ENCODE data around the gene GATAD2B.

GATAD2B gene

GRCh38 chr1:153939476-153939875 is 16.7 kb upstream of the GATAD2B start:
- no peak for DNase-seq (ENCODE audit: low read depth, low spot score)
- no peak for TF ChIP-seq EZH2 (IDR thresholded peaks at IDR 0.05)
- TF ChIP-seq POLR2AphosphoS5 (IDR thresholded peaks at IDR 0.05; ENCODE audit: borderline replicate concordance, low read depth, low read length), result no peak
- TF ChIP-seq FOXP2 (optimal IDR thresholded peaks at IDR 0.05; ENCODE audit: control extremely low read depth, extremely low read length, insufficient read depth), result no peak
- Histone ChIP-seq H3K9me3 (ENCODE audit: low read depth, low read length) (no peaks in the 10 kb centered on the region), H3K4me3 (no peak overlapping the region), H3K27ac (no peak overlapping the region), H3K9ac (ENCODE audit: insufficient read length) (no peak overlapping the region), H3K36me3 (ENCODE audit: insufficient read depth, low read length) (peaks cover 15% of the 10 kb centered on the region; the same call in 1 of the 2 replicates)

GRCh38 chr1:153938996-153939395 is 16.2 kb upstream of the GATAD2B start:
- no peak for DNase-seq (ENCODE audit: low read depth, low spot score)
- no peaks in the 10 kb centered on the region for H3K9me3 ChIP-seq (ENCODE audit: low read depth, low read length)
- H3K27ac ChIP-seq, result no peak overlapping the region
- peaks cover 15% of the 10 kb centered on the region; the same call in 1 of the 2 replicates for H3K36me3 ChIP-seq (ENCODE audit: insufficient read depth, low read length)
- no peak overlapping the region for H3K9ac ChIP-seq (ENCODE audit: insufficient read length)
- no peak overlapping the region for H3K4me3 ChIP-seq
- no peak for TF ChIP-seq POLR2AphosphoS5 (IDR thresholded peaks at IDR 0.05; ENCODE audit: borderline replicate concordance, low read depth, low read length)
- no peak for TF ChIP-seq FOXP2 (optimal IDR thresholded peaks at IDR 0.05; ENCODE audit: control extremely low read depth, extremely low read length, insufficient read depth)
- no peak for TF ChIP-seq EZH2 (IDR thresholded peaks at IDR 0.05)

GRCh38 chr1:153937331-153937730 is 14.6 kb upstream of the GATAD2B start:
- TF ChIP-seq POLR2AphosphoS5 (IDR thresholded peaks at IDR 0.05; ENCODE audit: borderline replicate concordance, low read depth, low read length) (no peak), EZH2 (IDR thresholded peaks at IDR 0.05) (no peak), FOXP2 (optimal IDR thresholded peaks at IDR 0.05; ENCODE audit: control extremely low read depth, extremely low read length, insufficient read depth) (no peak)
- DNase-seq (ENCODE audit: low read depth, low spot score), result no peak
- H3K27ac ChIP-seq, result no peak overlapping the region
- H3K36me3 ChIP-seq (ENCODE audit: insufficient read depth, low read length), result peaks cover 19% of the 10 kb centered on the region; the same call in 1 of the 2 replicates
- H3K4me3 ChIP-seq, result no peak overlapping the region
- H3K9ac ChIP-seq (ENCODE audit: insufficient read length), result no peak overlapping the region
- H3K9me3 ChIP-seq (ENCODE audit: low read depth, low read length), result no peaks in the 10 kb centered on the region

GRCh38 chr1:153936011-153936802 is 13.4 kb upstream of the GATAD2B start:
- H3K27ac ChIP-seq, result no peak overlapping the region
- peaks cover 19% of the 10 kb centered on the region; the same call in 1 of the 2 replicates for H3K36me3 ChIP-seq (ENCODE audit: insufficient read depth, low read length)
- H3K9me3 ChIP-seq (ENCODE audit: low read depth, low read length), result no peaks in the 10 kb centered on the region
- H3K4me3 ChIP-seq, result no peak overlapping the region
- TF ChIP-seq POLR2AphosphoS5 (IDR thresholded peaks at IDR 0.05; ENCODE audit: borderline replicate concordance, low read depth, low read length) (no peak), EZH2 (IDR thresholded peaks at IDR 0.05) (no peak), FOXP2 (optimal IDR thresholded peaks at IDR 0.05; ENCODE audit: control extremely low read depth, extremely low read length, insufficient read depth) (no peak)
- no peak overlapping the region for H3K9ac ChIP-seq (ENCODE audit: insufficient read length)
- DNase-seq (ENCODE audit: low read depth, low spot score), result no peak

- no peak overlapping the region for H3K4me3 ChIP-seq
- no peak overlapping the region for H3K27ac ChIP-seq
- no peak for DNase-seq (ENCODE audit: low read depth, low spot score)
- TF ChIP-seq EZH2 (IDR thresholded peaks at IDR 0.05) (no peak), POLR2AphosphoS5 (IDR thresholded peaks at IDR 0.05; ENCODE audit: borderline replicate concordance, low read depth, low read length) (no peak)
- no peaks in the 10 kb centered on the region for H3K9me3 ChIP-seq (ENCODE audit: low read depth, low read length)
- peaks cover 19% of the 10 kb centered on the region; the same call in 1 of the 2 replicates for H3K36me3 ChIP-seq (ENCODE audit: insufficient read depth, low read length)
- H3K9ac ChIP-seq (ENCODE audit: insufficient read length), result no peak overlapping the region
Observed at GRCh38 chr1:153934746-153935145, 12.0 kb upstream of the GATAD2B start.

- peaks cover 19% of the 10 kb centered on the region; the same call in 1 of the 2 replicates for H3K36me3 ChIP-seq (ENCODE audit: insufficient read depth, low read length)
- no peak overlapping the region for H3K4me3 ChIP-seq
Observed at GRCh38 chr1:153933955-153934354, 11.2 kb upstream of the GATAD2B start.

GRCh38 chr1:153933430-153933829 is 10.7 kb upstream of the GATAD2B start:
- Histone ChIP-seq H3K36me3 (ENCODE audit: insufficient read depth, low read length) (peaks cover 19% of the 10 kb centered on the region; the same call in 1 of the 2 replicates), H3K4me3 (no peak overlapping the region), H3K9ac (ENCODE audit: insufficient read length) (no peak overlapping the region)

More at GRCh38 chr1:153933955-153934354, 11.2 kb upstream of the GATAD2B start:
- Histone ChIP-seq H3K9ac (ENCODE audit: insufficient read length) (no peak overlapping the region), H3K9me3 (ENCODE audit: low read depth, low read length) (no peaks in the 10 kb centered on the region), H3K27ac (no peak overlapping the region)
- no peak for DNase-seq (ENCODE audit: low read depth, low spot score)
- no peak for TF ChIP-seq FOXP2 (optimal IDR thresholded peaks at IDR 0.05; ENCODE audit: control extremely low read depth, extremely low read length, insufficient read depth)
- no peak for TF ChIP-seq POLR2AphosphoS5 (IDR thresholded peaks at IDR 0.05; ENCODE audit: borderline replicate concordance, low read depth, low read length)
- TF ChIP-seq EZH2 (IDR thresholded peaks at IDR 0.05), result no peak

GRCh38 chr1:153932156-153933131 is 9.7 kb upstream of the GATAD2B start:
- H3K36me3 ChIP-seq (ENCODE audit: insufficient read depth, low read length), result peaks cover 19% of the 10 kb centered on the region; the same call in 1 of the 2 replicates
- H3K4me3 ChIP-seq, result no peak overlapping the region
- H3K9ac ChIP-seq (ENCODE audit: insufficient read length), result no peak overlapping the region
- no peak for DNase-seq (ENCODE audit: low read depth, low spot score)
- H3K27ac ChIP-seq, result no peak overlapping the region
- TF ChIP-seq POLR2AphosphoS5 (IDR thresholded peaks at IDR 0.05; ENCODE audit: borderline replicate concordance, low read depth, low read length) (no peak), FOXP2 (optimal IDR thresholded peaks at IDR 0.05; ENCODE audit: control extremely low read depth, extremely low read length, insufficient read depth) (no peak), EZH2 (IDR thresholded peaks at IDR 0.05) (no peak)
- no peaks in the 10 kb centered on the region for H3K9me3 ChIP-seq (ENCODE audit: low read depth, low read length)

More at GRCh38 chr1:153933430-153933829, 10.7 kb upstream of the GATAD2B start:
- no peaks in the 10 kb centered on the region for H3K9me3 ChIP-seq (ENCODE audit: low read depth, low read length)
- no peak for DNase-seq (ENCODE audit: low read depth, low spot score)
- H3K27ac ChIP-seq, result no peak overlapping the region
- no peak for TF ChIP-seq POLR2AphosphoS5 (IDR thresholded peaks at IDR 0.05; ENCODE audit: borderline replicate concordance, low read depth, low read length)
- TF ChIP-seq FOXP2 (optimal IDR thresholded peaks at IDR 0.05; ENCODE audit: control extremely low read depth, extremely low read length, insufficient read depth), result no peak
- TF ChIP-seq EZH2 (IDR thresholded peaks at IDR 0.05), result no peak
